Thoracic aorta (tissue), 2 donors: ENCODE data around the gene GPR137B. TPM values are rescaled to one million over a fixed set of nuclear protein-coding genes. Genes with fewer than 3 reads are reported as not detected.

Experiments
- ATAC-seq: fragments of 150-250 bp; one replicate; pipeline ENCODE4 v1.8.0; 2017; ENCODE audit warnings: low read depth; ENCODE audit not compliant: insufficient number of reproducible peaks, low FRiP score
- DNase-seq: peaks from one replicate; pipeline ENCODE4 v3.0.0-alpha.2; 2020; ENCODE audit warnings: low spot score
- H3K27ac ChIP-seq, 2 donors: fragments of 200-600 bp; sonication (generic); 1 replicate in 1 of 2; 2 replicates in 1 of 2; pipeline ENCODE4 v1.5.1; 2016; ENCODE audit warnings: mild to moderate bottlenecking in 2 of 2, moderate library complexity in 2 of 2
- H3K27me3 ChIP-seq: fragments of 200-600 bp; sonication (generic); replicated peaks from 2 replicates; pipeline ENCODE4 v1.6.0; 2016; ENCODE audit warnings: mild to moderate bottlenecking; ENCODE audit not compliant: insufficient read depth
- H3K36me3 ChIP-seq: fragments of 200-600 bp; sonication (generic); one replicate; pipeline ENCODE4 v1.5.1; 2016
- H3K4me1 ChIP-seq, 2 donors: fragments of 200-600 bp; sonication (generic); 1 replicate in 1 of 2; 2 replicates in 1 of 2; pipeline versions ENCODE4 v1.5.1 to v1.6.0; 2016; ENCODE audit warnings: low read depth in 2 of 2, mild to moderate bottlenecking in 1 of 2; ENCODE audit not compliant: control insufficient read depth in 1 of 2
- H3K4me3 ChIP-seq: fragments of 200-600 bp; sonication (generic); 2 replicates; pipeline ENCODE4 v1.5.1; 2016; ENCODE audit warnings: mild to moderate bottlenecking
- H3K9me3 ChIP-seq: fragments of 200-600 bp; sonication (generic); 2 replicates; pipeline ENCODE4 v1.5.1; 2016
- total RNA-seq, 2 donors: library from RNA; depleted of rRNA; stranded (reverse); fragments of >200 nt; gene quantifications; one replicate each; pipeline versions ENCODE4 v1.1.0 to v1.2.3, GENCODE V29; 2016
- TF ChIP-seq, protein P1 (sequence below): fragments of 200-600 bp; sonication (generic); IDR thresholded peaks from one replicate; pipeline ENCODE4 v1.5.1; 2019; ENCODE audit warnings: antibody characterized with exemption

GPR137B gene
- total RNA-seq, 2 donors from 2014 or later = 17.2 to 39.0 TPM

DNA sequence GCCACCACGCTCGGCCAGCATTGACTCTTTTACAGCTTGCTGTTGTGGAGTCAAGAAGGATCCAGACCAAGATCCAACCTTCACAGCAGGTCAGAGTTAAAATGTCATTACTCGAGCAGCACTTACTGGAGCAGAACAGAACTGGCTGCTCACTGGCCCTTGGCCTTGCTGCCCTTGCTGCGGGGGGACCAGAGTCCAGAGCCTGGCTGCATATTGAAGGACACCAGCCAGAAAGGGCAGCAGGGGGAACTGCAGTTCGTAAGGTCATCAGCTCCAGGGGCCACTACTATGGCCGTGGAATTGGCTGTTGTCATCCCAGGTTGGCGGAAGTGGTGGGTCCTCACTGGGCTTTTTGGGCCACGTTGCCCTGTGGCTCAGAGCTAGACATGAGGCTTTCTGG lies 15.3 kb upstream of the GPR137B start:
- H3K36me3 ChIP-seq = no peaks in the 10 kb centered on the region
- no peak overlapping the region for H3K27ac ChIP-seq
- no peaks in the 10 kb centered on the region for H3K27me3 ChIP-seq
- no peak for DNase-seq
- no peaks in the 10 kb centered on the region for H3K4me1 ChIP-seq
- no peaks in the 10 kb centered on the region for H3K9me3 ChIP-seq
- TF ChIP-seq, protein P1, sequence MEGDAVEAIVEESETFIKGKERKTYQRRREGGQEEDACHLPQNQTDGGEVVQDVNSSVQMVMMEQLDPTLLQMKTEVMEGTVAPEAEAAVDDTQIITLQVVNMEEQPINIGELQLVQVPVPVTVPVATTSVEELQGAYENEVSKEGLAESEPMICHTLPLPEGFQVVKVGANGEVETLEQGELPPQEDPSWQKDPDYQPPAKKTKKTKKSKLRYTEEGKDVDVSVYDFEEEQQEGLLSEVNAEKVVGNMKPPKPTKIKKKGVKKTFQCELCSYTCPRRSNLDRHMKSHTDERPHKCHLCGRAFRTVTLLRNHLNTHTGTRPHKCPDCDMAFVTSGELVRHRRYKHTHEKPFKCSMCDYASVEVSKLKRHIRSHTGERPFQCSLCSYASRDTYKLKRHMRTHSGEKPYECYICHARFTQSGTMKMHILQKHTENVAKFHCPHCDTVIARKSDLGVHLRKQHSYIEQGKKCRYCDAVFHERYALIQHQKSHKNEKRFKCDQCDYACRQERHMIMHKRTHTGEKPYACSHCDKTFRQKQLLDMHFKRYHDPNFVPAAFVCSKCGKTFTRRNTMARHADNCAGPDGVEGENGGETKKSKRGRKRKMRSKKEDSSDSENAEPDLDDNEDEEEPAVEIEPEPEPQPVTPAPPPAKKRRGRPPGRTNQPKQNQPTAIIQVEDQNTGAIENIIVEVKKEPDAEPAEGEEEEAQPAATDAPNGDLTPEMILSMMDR = no peak
- no peak for ATAC-seq
- H3K4me3 ChIP-seq = no peak overlapping the region

DNA sequence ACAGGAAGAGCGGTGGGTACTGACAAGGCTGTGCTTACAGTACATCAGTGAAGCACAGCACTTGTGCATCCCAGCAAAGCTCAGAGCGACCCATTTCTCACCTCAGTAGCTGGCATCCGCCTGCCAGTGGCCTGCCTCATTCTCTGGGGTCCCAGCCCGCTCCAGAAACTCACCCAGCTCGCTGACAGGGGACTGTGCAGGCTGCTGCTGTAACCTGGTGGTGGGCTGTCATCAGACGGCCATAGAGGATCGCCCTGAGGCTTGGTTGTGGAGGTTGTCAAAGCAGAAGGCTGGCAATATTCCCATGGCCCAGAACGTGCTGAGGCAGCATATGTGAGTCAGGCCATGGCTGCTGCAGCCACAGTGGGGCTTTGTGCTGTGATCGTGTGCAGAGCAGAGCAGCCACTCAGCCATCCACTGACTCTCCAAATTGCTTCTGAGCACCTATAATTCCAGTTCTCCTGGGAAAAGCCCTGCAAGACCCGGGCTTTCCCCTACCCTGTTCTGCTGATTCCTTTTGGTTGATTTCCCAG lies 13.6 kb upstream of the GPR137B start:
- no peaks in the 10 kb centered on the region for H3K4me1 ChIP-seq

DNA sequence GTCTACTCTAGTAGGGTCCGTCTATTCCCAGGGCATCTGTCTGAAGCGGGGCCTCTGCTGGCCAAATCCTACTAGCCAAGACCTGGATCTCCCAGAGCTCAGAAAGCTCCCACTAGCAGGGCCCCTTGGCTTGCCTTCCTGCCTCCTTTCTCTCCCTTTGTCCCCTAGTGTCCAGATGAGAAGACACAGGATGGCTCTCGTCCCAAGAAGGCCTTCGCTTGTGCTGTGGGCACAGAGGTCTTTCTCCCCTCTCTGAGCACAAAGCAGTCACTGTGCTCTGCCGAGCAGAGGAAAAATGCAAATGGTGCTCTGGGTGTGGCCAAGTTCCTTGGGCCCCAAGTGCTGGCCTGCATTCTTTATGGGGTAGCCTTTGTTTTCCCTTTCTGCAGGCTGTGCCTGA lies 13.0 kb upstream of the GPR137B start:
- H3K4me3 ChIP-seq = no peak overlapping the region
- no peaks in the 10 kb centered on the region for H3K9me3 ChIP-seq
- no peaks in the 10 kb centered on the region for H3K4me1 ChIP-seq
- no peak for ATAC-seq
- no peak overlapping the region for H3K27ac ChIP-seq
- no peaks in the 10 kb centered on the region for H3K27me3 ChIP-seq
- TF ChIP-seq, protein P1 = no peak
- H3K36me3 ChIP-seq = no peaks in the 10 kb centered on the region
- no peak for DNase-seq

More for the DNA sequence above, 13.6 kb upstream of the GPR137B start:
- DNase-seq = no peak
- H3K27me3 ChIP-seq = no peaks in the 10 kb centered on the region
- H3K9me3 ChIP-seq = no peaks in the 10 kb centered on the region
- ATAC-seq = no peak
- H3K4me3 ChIP-seq = no peak overlapping the region
- H3K36me3 ChIP-seq = no peaks in the 10 kb centered on the region
- no peak overlapping the region for H3K27ac ChIP-seq
- TF ChIP-seq, protein P1 = no peak

DNA sequence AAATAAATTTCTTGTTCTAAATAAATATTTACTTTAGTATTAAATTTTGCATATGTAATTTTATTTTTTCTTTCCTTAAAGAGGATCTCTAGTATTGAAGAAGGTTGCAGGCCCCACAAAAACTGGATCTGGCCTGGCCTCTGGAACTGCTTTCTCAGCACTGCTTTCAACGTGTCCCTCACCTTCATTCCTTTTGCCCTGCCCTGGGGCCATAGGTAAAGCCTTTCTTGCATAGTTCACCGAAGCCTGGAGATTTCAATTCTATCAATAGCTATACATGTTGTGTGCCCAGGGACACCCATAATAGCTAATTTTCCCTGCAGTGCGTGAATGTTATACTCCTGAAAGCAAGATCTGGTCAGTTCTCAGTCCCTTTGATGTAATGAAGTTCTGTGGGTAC lies 12.0 kb upstream of the GPR137B start:
- Histone ChIP-seq H3K4me3 (no peak overlapping the region), H3K27me3 (no peaks in the 10 kb centered on the region), H3K36me3 (no peaks in the 10 kb centered on the region), H3K4me1 (no peaks in the 10 kb centered on the region), H3K9me3 (no peaks in the 10 kb centered on the region), H3K27ac (no peak overlapping the region)
- ATAC-seq (no peak), DNase-seq (no peak)
- TF ChIP-seq, protein P1 = no peak

DNA sequence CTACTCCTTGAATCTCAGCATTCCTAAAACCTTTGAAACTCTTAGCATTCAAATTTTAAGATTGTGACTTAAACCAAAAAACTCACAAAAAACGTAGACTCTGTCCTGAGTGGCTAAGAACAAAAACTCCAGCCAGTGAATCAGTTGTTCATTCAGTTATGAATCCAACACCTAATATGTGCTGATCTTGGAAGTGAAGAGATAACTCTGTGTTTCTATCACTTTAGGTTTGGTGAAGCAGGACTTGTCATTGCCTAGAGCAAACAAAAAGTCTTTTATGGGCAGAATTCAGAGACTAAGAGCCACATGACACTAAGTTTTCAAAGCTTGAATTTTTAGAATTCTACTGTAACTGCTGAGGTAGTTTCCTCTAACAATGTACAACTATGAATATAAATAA lies 10.4 kb upstream of the GPR137B start:
- no peak overlapping the region for H3K27ac ChIP-seq
- H3K4me1 ChIP-seq = no peaks in the 10 kb centered on the region

More for the DNA sequence above, 10.4 kb upstream of the GPR137B start:
- Histone ChIP-seq H3K27me3 (no peaks in the 10 kb centered on the region), H3K9me3 (no peaks in the 10 kb centered on the region), H3K4me3 (no peak overlapping the region), H3K36me3 (no peaks in the 10 kb centered on the region)
- ATAC-seq (no peak), DNase-seq (no peak)
- TF ChIP-seq, protein P1 = no peak
